Spleen (tissue), 11 donors: ENCODE results near the gene GNG14. TPM values are rescaled to one million over a fixed set of nuclear protein-coding genes. Genes with fewer than 3 reads are reported as not detected.
"Not testable (repeated sequence)": the region's sequence is repeated elsewhere in the genome, so short reads cannot be mapped to it uniquely, and the experiment has no call there.

Source experiments
- DNase-seq: peaks from one replicate; pipeline ENCODE4 v3.0.0-alpha.2; 2020
- H3K27ac ChIP-seq, 8 donors: fragments of 200-600 bp; sonication (generic) in 7 of 8; 1 replicate in 4 of 8; 2 replicates in 4 of 8; pipeline versions ENCODE4 v1.5.0 to v1.8.0; 2016 to 2021; ENCODE audit warnings: inconsistent platforms in 4 of 8, mild to moderate bottlenecking in 4 of 8, moderate library complexity in 1 of 8
- H3K27me3 ChIP-seq, 7 donors: fragments of 200-600 bp; sonication (generic) in 6 of 7; replicated peaks in 1 of 7; 1 replicate in 4 of 7; 2 replicates in 3 of 7; pipeline versions ENCODE4 v1.5.0 to v1.8.0; 2016 to 2021; ENCODE audit warnings: inconsistent platforms in 3 of 7, mild to moderate bottlenecking in 1 of 7
- H3K36me3 ChIP-seq, 6 donors: fragments of 200-600 bp; sonication (generic) in 5 of 6; 1 replicate in 4 of 6; 2 replicates in 2 of 6; pipeline versions ENCODE4 v1.5.0 to v1.8.0; 2016 to 2021; ENCODE audit warnings: inconsistent platforms in 2 of 6
- H3K4me1 ChIP-seq, 6 donors: fragments of 200-600 bp; sonication (generic) in 5 of 6; 1 replicate in 3 of 6; 2 replicates in 3 of 6; pipeline versions ENCODE4 v1.5.0 to v1.8.0; 2016 to 2021; ENCODE audit warnings: inconsistent platforms in 3 of 6
- H3K4me3 ChIP-seq, 8 donors: fragments of 200-600 bp; sonication (generic) in 7 of 8; 1 replicate in 4 of 8; 2 replicates in 4 of 8; pipeline versions ENCODE4 v1.5.0 to v1.8.0; 2016 to 2021; ENCODE audit warnings: inconsistent platforms in 4 of 8, mild to moderate bottlenecking in 4 of 8, moderate library complexity in 2 of 8
- H3K9me3 ChIP-seq, 8 donors: fragments of 200-600 bp; sonication (generic) in 7 of 8; 1 replicate in 4 of 8; 2 replicates in 4 of 8; pipeline versions ENCODE4 v1.5.0 to v1.8.0; 2016 to 2021; ENCODE audit warnings: inconsistent platforms in 4 of 8
- CTCF ChIP-seq, 11 experiments: fragments of 200-600 bp in 7 of 11; fragments of 450-650 bp in 4 of 11; sonication (generic) in 4 of 11; IDR thresholded peaks in 8 of 11; conservative IDR thresholded peaks in 3 of 11; 1 replicate in 7 of 11; 2 replicates in 4 of 11; pipeline versions ENCODE4 v1.4.0 to v1.8.0; 2016 to 2021; ENCODE audit warnings: antibody characterized with exemption in 11 of 11, inconsistent platforms in 4 of 11, mild to moderate bottlenecking in 1 of 11
- POLR2A ChIP-seq, 3 donors: fragments of 450-650 bp; IDR thresholded peaks; one replicate each; pipeline ENCODE4 v1.5.1; 2017; ENCODE audit warnings: antibody characterized with exemption in 3 of 3, mild to moderate bottlenecking in 1 of 3
- POLR2AphosphoS5 ChIP-seq, 3 donors: sonication (generic); formaldehyde crosslinking; IDR thresholded peaks; one replicate each; pipeline ENCODE4 v1.5.1; 2017; ENCODE audit warnings: antibody characterized with exemption in 3 of 3
- WGBS, 5 donors: extraction: QIAGEN DNeasy Blood & Tissue Kit in 3 of 5; methylation state at CpG; one replicate each; pipeline versions ENCODE4 v1.1.5 to v1.1.7; 2013 to 2018; 5-methylcytosine and 5-hydroxymethylcytosine counted together
- intact Hi-C: fragments of 100-400 bp; cut with DNase I; formaldehyde crosslinking; loops from one replicate; pipeline ENCODE4 v1.15.0; 2023; ENCODE audit warnings: low total_unique reads
- polyA plus RNA-seq, 3 donors: library from polyadenylated mRNA; stranded (reverse); fragments of 200-250 nt; gene quantifications; one replicate each; pipeline ENCODE4 v1.2.1, GENCODE V29; 2013
- total RNA-seq, 7 donors: library from RNA; depleted of rRNA in 3 of 7; stranded (reverse); fragments of >200 nt in 3 of 7; fragmentation: NEBNext Ultra II Directional in 4 of 7; extraction: Animal tissue kit (Norgen Biotek cat#: 25700) in 4 of 7; gene quantifications; one replicate each; pipeline versions ENCODE4 v1.1.0 to v1.2.1, GENCODE V29; 2016 to 2021
- donor health status: healthy with polysubstance abuse.
- donor health status: DM: no; HTN: no; CAD: no; lungs with moderate emphysema.
- donor health status: DM: no; HTN: no; CAD: no.
- donor health status: Bipolar disorder and iron deficiency.
- donor health status: healthy.
- donor health status: DM: no; HTN: no; CAD: no.
- donor health status: DM: yes; HTN: yes; CAD: no.

The GNG14 gene
- total and polyA plus RNA-seq, 10 donors, result not detected

GRCh38 chr19:12722566-12723380 lies 35.0 kb downstream of the GNG14 start:
- peak overlapping the region; percentile 80 to 94 (median 90) for H3K27ac ChIP-seq
- TF ChIP-seq CTCF (IDR thresholded peaks at IDR 0.05 in 8 of 11, conservative IDR thresholded peaks at IDR 0.05 in 3 of 11) (no peak), POLR2A (IDR thresholded peaks at IDR 0.05) (peak in 1 of 3 donors; percentile 66), POLR2AphosphoS5 (IDR thresholded peaks at IDR 0.05) (peak; percentile 80 to 88 (median 81))
- DNase-seq, result peak; percentile 98
- H3K27me3 ChIP-seq, result no peaks in the 10 kb centered on the region
- 0 to 1% (median 1%) methylated on average over 30 to 32 of the region's 32 CpGs for WGBS, 5 donors
- peak overlapping the region; percentile 48 to 91 (median 70) for H3K4me3 ChIP-seq
- intact Hi-C loops, result no loop called here
- H3K36me3 ChIP-seq, result peaks cover 0 to 26% (median 16%) of the 10 kb centered on the region in 6 donors
- peaks cover 22 to 60% (median 47%) of the 10 kb centered on the region in 6 donors for H3K4me1 ChIP-seq
- no peaks in the 10 kb centered on the region for H3K9me3 ChIP-seq

- no peak for DNase-seq
- peaks cover 22 to 57% (median 47%) of the 10 kb centered on the region in 6 donors for H3K4me1 ChIP-seq
- H3K36me3 ChIP-seq, result peaks cover 0 to 26% (median 14%) of the 10 kb centered on the region in 6 donors
- peak overlapping the region; percentile 48 to 91 (median 70) for H3K4me3 ChIP-seq
- peak overlapping the region; percentile 62 to 94 (median 90) for H3K27ac ChIP-seq
- no peak for TF ChIP-seq POLR2AphosphoS5 (IDR thresholded peaks at IDR 0.05)
- TF ChIP-seq POLR2A (IDR thresholded peaks at IDR 0.05), result no peak
- TF ChIP-seq CTCF (IDR thresholded peaks at IDR 0.05 in 8 of 11, conservative IDR thresholded peaks at IDR 0.05 in 3 of 11), result no peak
- intact Hi-C loops, result no loop called here
- no peaks in the 10 kb centered on the region for H3K27me3 ChIP-seq
- WGBS, 5 donors, result 0 to 1% (median 1%) methylated on average over 7 of the region's 7 CpGs
- H3K9me3 ChIP-seq, result no peaks in the 10 kb centered on the region
These were observed 35.5 kb downstream of the GNG14 start for GRCh38 chr19:12723381-12723640.

GRCh38 chr19:12723641-12724426 lies 36.0 kb downstream of the GNG14 start, which contains the start of gene TNPO2:
Gene TNPO2, minus strand, starts transcription at chr19:12723932. Its CDS starts 2,955 bp downstream, at chr19:12720977.
- WGBS, 5 donors, result 2 to 4% (median 3%) methylated on average over 23 to 28 of the region's 28 CpGs
- H3K9me3 ChIP-seq, result no peaks in the 10 kb centered on the region
- peaks cover 22 to 56% (median 45%) of the 10 kb centered on the region in 6 donors for H3K4me1 ChIP-seq
- H3K4me3 ChIP-seq, result peak within 1 kb of the TSS; percentile 48 to 91 (median 70)
- TF ChIP-seq POLR2A (IDR thresholded peaks at IDR 0.05) (no peak), POLR2AphosphoS5 (IDR thresholded peaks at IDR 0.05) (peak; percentile 44 to 61 (median 54))
- intact Hi-C loops, result no loop called here
- no peaks in the 10 kb centered on the region for H3K27me3 ChIP-seq
- DNase-seq, result peak; percentile 89
- H3K36me3 ChIP-seq, result peaks cover 0 to 26% (median 13%) of the 10 kb centered on the region in 6 donors
- peak within 1 kb of the TSS; percentile 62 to 94 (median 90) for H3K27ac ChIP-seq

- intact Hi-C loops, H3K27me3 ChIP-seq, H3K4me3 ChIP-seq, H3K9me3 ChIP-seq, DNase-seq, H3K27ac ChIP-seq: not testable (repeated sequence)
- 89 to 95% (median 90%) methylated on average over 10 of the region's 10 CpGs for WGBS, 5 donors
- Histone ChIP-seq H3K4me1 (peaks cover 18 to 56% (median 48%) of the 10 kb centered on the region in 6 donors), H3K36me3 (peaks cover 0 to 34% (median 26%) of the 10 kb centered on the region in 6 donors)
These were observed 37.8 kb downstream of the GNG14 start for GRCh38 chr19:12725612-12726011.

GRCh38 chr19:12726988-12727316 lies 39.2 kb downstream of the GNG14 start:
- no peak for TF ChIP-seq POLR2A (IDR thresholded peaks at IDR 0.05)
- TF ChIP-seq POLR2AphosphoS5 (IDR thresholded peaks at IDR 0.05), result no peak
- TF ChIP-seq CTCF (IDR thresholded peaks at IDR 0.05 in 8 of 11, conservative IDR thresholded peaks at IDR 0.05 in 3 of 11), result no peak
- DNase-seq, result no peak
- WGBS, 5 donors, result 82 to 100% (median 97%) methylated on average over 2 of the region's 2 CpGs
- Histone ChIP-seq H3K36me3 (peaks cover 0 to 47% (median 37%) of the 10 kb centered on the region in 6 donors), H3K4me1 (peaks cover 14 to 56% (median 49%) of the 10 kb centered on the region in 6 donors), H3K27me3 (no peaks in the 10 kb centered on the region), H3K4me3 (no peak overlapping the region), H3K9me3 (no peaks in the 10 kb centered on the region), H3K27ac (peak overlapping the region in 1 of 8 donors; percentile 30)
- intact Hi-C loops, result no loop called here
